HG03025 (cell line): ENCODE data around the gene VSIG10L2.

Experiments
- ATAC-seq: cut with Tn5 transposase; IDR thresholded peaks from one replicate; pipeline ENCODE4 v1.9.1; 2021; ENCODE audit warnings: mild to moderate bottlenecking, moderate library complexity; ENCODE audit not compliant: unreplicated experiment, low FRiP score

The VSIG10L2 gene

GRCh38 chr11:125994509-125994908 is 48.7 kb downstream of the VSIG10L2 start:
- ATAC-seq = no peak

GRCh38 chr11:125995313-125995712 is 49.5 kb downstream of the VSIG10L2 start:
- ATAC-seq = peak; percentile 88

DNA sequence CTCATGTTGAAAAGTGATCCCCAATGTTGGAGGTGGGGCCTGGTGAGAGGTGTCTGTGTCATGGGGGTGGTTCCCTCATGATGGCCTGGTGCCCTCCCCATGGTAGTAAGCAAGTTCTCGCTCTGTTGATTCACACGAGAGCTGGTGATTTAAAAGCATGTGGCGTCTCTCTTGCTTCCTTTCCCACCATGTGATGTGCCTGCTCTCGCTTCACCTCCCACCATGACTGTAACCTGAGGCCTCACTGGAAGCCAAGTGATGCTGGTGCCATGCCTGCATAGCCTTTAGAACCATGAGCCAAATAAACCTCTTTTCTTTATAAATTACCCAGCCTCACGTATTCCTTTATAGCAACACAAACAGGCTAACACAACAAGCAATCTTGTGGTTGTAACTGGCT is 52.4 kb downstream of the VSIG10L2 start:
- no peak for ATAC-seq

- ATAC-seq = no peak
These were observed 53.5 kb downstream of the VSIG10L2 start for GRCh38 chr11:125999234-125999880.

DNA sequence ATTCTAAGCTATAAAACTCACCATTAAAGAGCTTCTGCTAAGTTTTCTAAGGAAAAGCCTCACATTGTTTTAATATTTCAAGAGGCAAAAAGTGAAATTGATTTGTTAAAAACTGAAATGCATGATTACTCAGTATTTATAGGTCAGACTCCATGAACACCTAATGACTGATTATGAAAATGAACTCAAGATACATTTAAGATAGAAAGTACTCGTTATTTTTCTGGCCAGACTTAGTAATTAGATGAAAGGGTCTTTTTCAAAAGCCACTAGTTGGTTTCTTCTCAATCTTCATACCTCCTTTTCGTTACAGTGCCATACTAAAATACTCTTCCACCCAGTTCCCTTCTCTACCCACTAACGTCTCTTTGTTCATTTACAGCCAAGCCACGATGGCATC is 56.3 kb downstream of the VSIG10L2 start:
- no peak for ATAC-seq
